GM19467 (cell line): ENCODE results near the gene ORM1.
"Not testable (repeated sequence)": the region's sequence is repeated elsewhere in the genome, so short reads cannot be mapped to it uniquely, and the experiment has no call there.

ENCODE experiments used
- ATAC-seq: cut with Tn5 transposase; IDR thresholded peaks from one replicate; pipeline ENCODE4 v1.9.1; 2021; ENCODE audit warnings: mild to moderate bottlenecking, moderate library complexity; ENCODE audit not compliant: unreplicated experiment

Gene ORM1

GRCh38 chr9:114304416-114305188 is 18.3 kb upstream of the ORM1 start:
- ATAC-seq = no peak

- ATAC-seq = no peak
These were observed 15.0 kb upstream of the ORM1 start for GRCh38 chr9:114307899-114308267.

GRCh38 chr9:114308361-114308950 is 14.4 kb upstream of the ORM1 start:
- no peak for ATAC-seq

- ATAC-seq = no peak
These were observed 13.8 kb upstream of the ORM1 start for GRCh38 chr9:114309096-114309495.

GRCh38 chr9:114310471-114311450 is 12.1 kb upstream of the ORM1 start:
- ATAC-seq = no peak

- no peak for ATAC-seq
These were observed 11.1 kb upstream of the ORM1 start for GRCh38 chr9:114311571-114312512.

GRCh38 chr9:114312513-114312875 is 10.4 kb upstream of the ORM1 start:
- ATAC-seq = no peak

- no peak for ATAC-seq
These were observed 9.7 kb upstream of the ORM1 start for GRCh38 chr9:114313186-114313585.

- no peak for ATAC-seq
These were observed 8.5 kb upstream of the ORM1 start for GRCh38 chr9:114314256-114314867.

GRCh38 chr9:114314881-114315722 is 7.8 kb upstream of the ORM1 start:
- ATAC-seq = no peak

- no peak for ATAC-seq
These were observed 7.1 kb upstream of the ORM1 start for GRCh38 chr9:114315723-114316363.

GRCh38 chr9:114316605-114317230 is 6.2 kb upstream of the ORM1 start:
- ATAC-seq = no peak

GRCh38 chr9:114317665-114318357 is 5.1 kb upstream of the ORM1 start:
- no peak for ATAC-seq

- ATAC-seq = no peak
These were observed 4.5 kb upstream of the ORM1 start for GRCh38 chr9:114318416-114318815.

GRCh38 chr9:114319147-114319546 is 3.8 kb upstream of the ORM1 start:
- ATAC-seq = no peak

GRCh38 chr9:114320710-114321109 is 2.2 kb upstream of the ORM1 start:
- ATAC-seq = not testable (repeated sequence)

- ATAC-seq = no peak
These were observed 1.1 kb upstream of the ORM1 start for GRCh38 chr9:114321759-114322158.
